GM19351 (cell line): Measurements from ENCODE around the gene SCAMP4.
"Not testable (repeated sequence)": the region's sequence is repeated elsewhere in the genome, so short reads cannot be mapped to it uniquely, and the experiment has no call there.

Experiments
- ATAC-seq: cut with Tn5 transposase; IDR thresholded peaks from one replicate; pipeline ENCODE4 v1.9.1; 2021; ENCODE audit warnings: mild to moderate bottlenecking, moderate library complexity; ENCODE audit not compliant: unreplicated experiment

SCAMP4 gene

DNA sequence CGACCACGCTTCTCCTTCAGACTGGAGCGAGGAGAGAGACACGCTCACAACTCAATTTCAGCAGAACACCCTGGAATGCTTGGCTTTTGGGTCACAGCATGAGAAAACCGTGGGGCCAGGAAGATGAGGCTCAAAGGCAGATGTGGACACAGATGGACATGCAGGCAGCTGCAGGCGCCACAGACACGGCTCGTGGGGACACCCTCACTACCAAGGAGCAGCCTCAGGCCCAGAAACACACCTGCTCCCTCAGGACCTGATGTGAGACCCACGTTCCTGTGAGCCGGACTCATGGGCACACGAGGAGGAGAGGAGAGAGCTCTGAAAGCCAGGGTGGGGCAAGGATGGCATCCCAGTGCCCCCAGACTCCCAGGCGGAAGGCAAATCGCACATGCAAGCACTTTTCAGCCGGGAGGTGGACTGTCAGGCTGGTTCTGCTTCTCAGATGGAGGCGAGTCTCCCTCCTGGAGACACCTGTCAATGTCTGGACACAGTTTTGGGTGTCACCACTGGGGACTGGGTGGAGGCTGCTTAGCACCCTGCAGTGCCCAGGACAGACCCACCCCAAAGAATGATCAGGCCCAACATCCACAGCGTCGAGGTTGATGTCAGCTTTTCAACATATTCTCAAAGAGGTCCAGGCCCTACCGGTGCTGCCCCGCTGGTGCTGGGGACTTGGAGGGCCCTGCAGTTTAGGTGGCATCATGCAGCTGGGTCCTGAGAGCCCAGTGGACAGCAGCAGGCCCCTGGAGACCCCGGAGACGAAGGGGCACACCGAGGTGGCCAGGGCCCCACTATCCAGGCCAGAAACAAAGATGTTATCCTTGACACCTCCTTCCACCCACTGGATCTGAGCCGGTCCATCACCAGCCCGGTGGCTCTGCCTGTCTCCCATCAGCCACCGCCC, 22.2 kb upstream of the SCAMP4 start:
- no peak for ATAC-seq

GRCh38 chr19:1883784-1884183, 21.4 kb upstream of the SCAMP4 start:
- ATAC-seq, result no peak

GRCh38 chr19:1884291-1884718, 20.9 kb upstream of the SCAMP4 start:
- ATAC-seq, result no peak

GRCh38 chr19:1884719-1885334, 20.4 kb upstream of the SCAMP4 start:
- no peak for ATAC-seq

DNA sequence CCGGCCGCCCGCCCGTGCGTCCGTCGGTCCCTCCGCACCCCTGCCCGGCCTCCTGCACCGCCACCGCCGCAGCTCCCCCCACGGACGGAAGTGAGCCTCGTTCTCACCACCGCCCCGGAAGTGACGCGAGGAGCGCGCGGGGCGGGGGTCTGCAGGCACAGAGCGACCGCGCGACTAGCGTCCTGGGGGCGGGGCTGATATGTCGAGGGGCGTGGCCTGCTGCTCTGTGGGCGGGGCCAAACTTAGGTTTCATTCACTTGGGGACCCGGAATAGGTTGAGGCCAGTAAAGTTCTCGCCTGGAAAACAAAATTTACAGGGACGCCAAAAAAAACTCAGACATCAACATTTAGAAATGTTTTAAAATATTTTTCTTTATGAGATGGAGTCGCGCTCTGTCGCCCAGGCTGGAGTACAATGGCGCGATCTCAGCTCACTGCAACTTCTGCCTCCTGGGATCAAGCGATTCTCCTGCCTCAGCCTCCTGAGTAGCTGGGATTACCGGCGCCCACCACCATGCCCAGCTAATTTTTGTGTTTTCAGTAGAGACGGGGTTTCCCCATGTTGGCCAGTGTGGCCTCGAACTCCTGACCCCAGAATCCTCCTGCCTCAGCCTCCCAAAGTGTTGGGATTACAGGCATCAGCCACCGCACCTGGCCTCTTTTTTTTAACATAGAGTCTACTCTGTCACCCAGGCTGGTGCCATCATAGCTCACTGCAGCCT, 19.6 kb upstream of the SCAMP4 start, which contains the start of gene ABHD17A:
ABHD17A (minus strand) TSS at position 99 of the 722 bp plus-strand sequence. CDS start 3,930 bp downstream, outside the sequence.
- ATAC-seq, result peak; percentile 75

DNA sequence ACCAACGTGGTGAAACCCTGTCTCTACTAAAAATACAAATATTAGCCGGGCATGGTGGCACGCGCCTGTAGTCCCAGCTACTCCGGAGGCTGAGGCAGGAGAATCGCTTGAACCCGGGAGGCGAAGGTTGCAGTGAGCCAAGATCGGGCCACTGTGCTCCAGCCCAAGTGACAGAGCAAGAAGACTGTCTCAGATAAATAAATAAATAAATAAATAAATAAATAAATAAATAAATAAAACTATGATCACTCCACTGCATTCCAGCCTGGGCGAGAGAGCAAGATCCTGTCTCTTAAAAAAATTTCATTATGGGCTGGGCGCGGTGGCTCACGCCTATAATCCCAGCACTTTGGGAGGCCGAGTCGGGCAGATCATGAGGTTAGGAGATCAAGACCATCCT, 18.8 kb upstream of the SCAMP4 start:
- ATAC-seq, result not testable (repeated sequence)

GRCh38 chr19:1888385-1888784, 16.8 kb upstream of the SCAMP4 start:
- no peak for ATAC-seq

GRCh38 chr19:1889907-1890306, 15.3 kb upstream of the SCAMP4 start:
- ATAC-seq, result no peak

- no peak for ATAC-seq
Observed at GRCh38 chr19:1893791-1894190, 11.4 kb upstream of the SCAMP4 start.

DNA sequence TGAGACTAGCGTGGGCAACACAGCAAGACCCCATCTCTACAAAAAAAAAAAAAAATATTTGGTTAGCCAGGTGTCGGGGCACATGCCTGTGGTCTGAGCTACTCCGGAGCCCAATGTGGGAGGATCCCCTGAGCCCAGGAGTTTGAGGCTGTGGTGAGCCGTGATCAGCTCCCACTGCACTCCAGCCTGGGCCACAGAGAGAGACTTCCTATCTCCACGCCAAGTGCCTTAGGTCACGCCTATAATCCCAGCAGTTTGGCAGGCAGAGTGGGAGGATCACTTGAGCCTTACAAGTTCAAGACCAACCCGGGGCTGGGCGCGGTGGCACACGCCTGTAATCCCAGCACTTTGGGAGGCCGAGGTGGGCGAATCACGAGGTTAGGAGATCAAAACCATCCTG, 8.7 kb upstream of the SCAMP4 start:
- ATAC-seq, result no peak

- ATAC-seq, result no peak
Observed at GRCh38 chr19:1901940-1902404, 3.2 kb upstream of the SCAMP4 start.

GRCh38 chr19:1902923-1903322, 2.3 kb upstream of the SCAMP4 start:
- ATAC-seq, result no peak

DNA sequence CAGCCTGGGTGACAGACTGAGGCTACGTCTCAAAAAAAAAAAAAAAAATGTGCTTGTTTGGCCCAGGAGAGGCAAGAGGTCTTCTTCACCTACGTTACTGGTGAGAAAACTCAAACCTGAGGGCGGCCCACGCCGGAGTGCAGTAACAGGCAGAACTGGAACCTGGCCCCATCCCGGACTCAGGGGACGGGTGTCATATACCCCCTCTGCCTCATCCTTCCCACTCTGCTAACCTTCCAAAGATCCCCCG, 414 bp upstream of the SCAMP4 start:
- no peak for ATAC-seq

DNA sequence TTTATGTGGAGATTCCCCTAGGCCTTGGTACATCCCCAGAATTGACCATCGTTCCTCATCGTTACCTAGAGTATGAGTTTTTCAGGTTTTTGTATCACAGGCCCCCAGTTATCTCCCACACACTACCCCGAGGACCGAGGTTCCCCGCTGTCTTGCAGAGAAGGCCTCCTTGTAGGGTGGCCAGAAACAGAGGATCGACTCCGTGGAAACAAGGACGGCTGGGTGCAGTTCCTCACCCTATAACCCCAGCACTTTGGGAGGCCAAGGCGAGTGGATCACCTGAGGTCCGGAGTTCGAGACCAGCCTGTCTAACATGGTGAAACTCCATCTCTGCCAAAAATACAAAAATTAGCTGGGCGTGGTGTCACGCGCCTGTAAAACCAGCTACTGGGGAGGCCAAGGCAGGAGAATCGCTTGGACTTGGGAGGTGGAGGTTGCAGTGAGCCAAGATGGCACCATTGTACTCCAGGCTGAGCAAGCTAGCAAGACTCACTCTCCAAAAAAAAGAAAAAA, 720 bp downstream of the SCAMP4 start:
- no peak for ATAC-seq

- no peak for ATAC-seq
Observed at GRCh38 chr19:1906985-1907562, 1.9 kb downstream of the SCAMP4 start.

- no peak for ATAC-seq
Observed at GRCh38 chr19:1907563-1908363, 2.6 kb downstream of the SCAMP4 start.

GRCh38 chr19:1908364-1908678, 3.1 kb downstream of the SCAMP4 start:
- ATAC-seq, result no peak

- no peak for ATAC-seq
Observed at GRCh38 chr19:1909761-1910080, 4.5 kb downstream of the SCAMP4 start.

DNA sequence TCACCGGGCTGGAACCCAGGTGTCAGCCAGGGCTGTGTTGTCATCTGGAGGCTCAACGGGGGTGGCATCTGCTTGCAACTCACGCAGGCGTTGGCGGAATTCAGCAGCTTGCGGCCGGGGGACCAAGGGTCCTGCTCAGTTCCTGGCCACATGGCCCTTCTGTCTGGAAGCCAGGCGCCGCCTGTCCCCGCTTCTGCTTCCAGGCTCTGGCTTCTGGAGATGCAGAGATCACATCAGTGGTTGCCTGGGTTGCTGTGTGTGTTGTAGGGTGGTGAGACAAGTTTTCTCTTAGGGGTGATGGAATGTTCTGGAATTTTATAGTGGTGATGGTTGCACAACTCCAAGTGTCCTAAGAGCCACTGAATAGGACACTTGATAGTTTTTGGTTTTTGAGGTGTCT, 5.0 kb downstream of the SCAMP4 start:
- no peak for ATAC-seq

DNA sequence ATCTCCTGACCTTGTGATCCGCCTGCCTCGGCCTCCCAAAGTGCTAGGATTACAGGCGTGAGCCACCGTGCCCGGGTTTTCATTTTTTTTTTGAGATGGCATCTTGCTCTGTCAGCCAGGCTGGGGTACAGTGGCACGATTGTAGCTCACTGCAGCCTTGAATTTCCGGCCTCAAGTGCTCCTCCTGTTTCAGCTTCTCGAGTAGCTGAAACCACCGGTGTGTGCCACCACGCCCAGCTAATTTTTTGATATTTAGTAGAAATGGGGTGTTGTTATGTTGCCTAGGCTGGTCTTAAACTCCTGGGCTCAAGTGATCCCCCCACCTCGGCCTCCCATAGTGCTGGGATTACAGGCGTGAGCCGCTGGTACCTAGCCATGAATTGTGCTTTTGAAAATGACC, 5.9 kb downstream of the SCAMP4 start:
- no peak for ATAC-seq

GRCh38 chr19:1911995-1912394, 6.8 kb downstream of the SCAMP4 start:
- no peak for ATAC-seq
